Esophagus muscularis mucosa (tissue), 4 donors: ENCODE results near the gene GPC6.

Experiments
- EP300 ChIP-seq: sonication (generic); formaldehyde crosslinking; IDR thresholded peaks from one replicate; pipeline ENCODE4 v1.6.1; 2017; ENCODE audit warnings: antibody characterized with exemption
- POLR2A ChIP-seq: fragments of 450-650 bp; IDR thresholded peaks from one replicate; pipeline ENCODE4 v1.6.1; 2017; ENCODE audit warnings: antibody characterized with exemption, moderate library complexity, mild to moderate bottlenecking, low read depth
- POLR2AphosphoS5 ChIP-seq, 2 donors: sonication (generic); formaldehyde crosslinking; IDR thresholded peaks; one replicate each; pipeline ENCODE4 v1.6.1; 2017; ENCODE audit warnings: antibody characterized with exemption in 2 of 2
- TF ChIP-seq, protein P1 (sequence below), 3 experiments: fragments of 200-600 bp in 2 of 3; fragments of 450-650 bp in 1 of 3; sonication (generic) in 2 of 3; IDR thresholded peaks; one replicate each; pipeline ENCODE4 v1.5.1; 2017 to 2019; ENCODE audit warnings: antibody characterized with exemption in 3 of 3, mild to moderate bottlenecking in 2 of 3, moderate library complexity in 1 of 3

DNA sequence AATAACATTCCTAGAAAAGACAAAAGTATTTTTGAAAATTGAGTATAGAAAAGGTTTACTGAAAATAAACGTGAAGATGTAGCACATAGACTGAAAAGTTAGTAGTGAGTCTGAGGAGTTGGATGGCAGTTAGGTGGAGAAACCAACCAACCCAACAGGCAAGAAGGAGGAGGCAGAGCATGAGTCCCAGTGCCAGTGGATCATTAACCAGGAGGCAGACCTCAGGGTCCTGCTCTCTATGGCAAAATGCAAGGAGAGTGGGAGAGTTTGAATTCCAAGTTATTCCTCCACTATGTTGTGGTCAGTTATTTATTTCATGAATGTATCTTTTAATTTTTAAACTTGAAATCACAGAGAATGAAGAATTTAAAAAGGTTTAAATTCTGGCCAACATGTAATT, 446.4 kb downstream of the GPC6 start:
- TF ChIP-seq, protein P1, sequence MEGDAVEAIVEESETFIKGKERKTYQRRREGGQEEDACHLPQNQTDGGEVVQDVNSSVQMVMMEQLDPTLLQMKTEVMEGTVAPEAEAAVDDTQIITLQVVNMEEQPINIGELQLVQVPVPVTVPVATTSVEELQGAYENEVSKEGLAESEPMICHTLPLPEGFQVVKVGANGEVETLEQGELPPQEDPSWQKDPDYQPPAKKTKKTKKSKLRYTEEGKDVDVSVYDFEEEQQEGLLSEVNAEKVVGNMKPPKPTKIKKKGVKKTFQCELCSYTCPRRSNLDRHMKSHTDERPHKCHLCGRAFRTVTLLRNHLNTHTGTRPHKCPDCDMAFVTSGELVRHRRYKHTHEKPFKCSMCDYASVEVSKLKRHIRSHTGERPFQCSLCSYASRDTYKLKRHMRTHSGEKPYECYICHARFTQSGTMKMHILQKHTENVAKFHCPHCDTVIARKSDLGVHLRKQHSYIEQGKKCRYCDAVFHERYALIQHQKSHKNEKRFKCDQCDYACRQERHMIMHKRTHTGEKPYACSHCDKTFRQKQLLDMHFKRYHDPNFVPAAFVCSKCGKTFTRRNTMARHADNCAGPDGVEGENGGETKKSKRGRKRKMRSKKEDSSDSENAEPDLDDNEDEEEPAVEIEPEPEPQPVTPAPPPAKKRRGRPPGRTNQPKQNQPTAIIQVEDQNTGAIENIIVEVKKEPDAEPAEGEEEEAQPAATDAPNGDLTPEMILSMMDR (IDR thresholded peaks at IDR 0.05), result no peak
- TF ChIP-seq POLR2AphosphoS5 (IDR thresholded peaks at IDR 0.05) (no peak), EP300 (no peak), POLR2A (no peak)
